Lung (tissue), 12 donors: ENCODE results near the gene SDCBP2. TPM values are rescaled to one million over a fixed set of nuclear protein-coding genes. Genes with fewer than 3 reads are reported as not detected.

Experiments used
- ATAC-seq: fragments of 200-7000 bp; cut with Tn5 transposase; one replicate; pipeline ENCODE4 v1.9.1; 2020; ENCODE audit warnings: moderate number of reproducible peaks; ENCODE audit not compliant: insufficient read depth, low FRiP score
- DNase-seq, 3 donors: peaks; one replicate each; pipeline ENCODE4 v3.0.0-alpha.2; 2013 to 2017
- H3K27ac ChIP-seq, 2 donors: one replicate each; pipeline ENCODE4 v1.5.1; 2013; ENCODE audit warnings: mild to moderate bottlenecking in 2 of 2, moderate library complexity in 2 of 2, control low read depth in 1 of 2, inconsistent platforms in 1 of 2, low read depth in 1 of 2, low read length in 1 of 2
- H3K27me3 ChIP-seq, 3 donors: one replicate each; pipeline ENCODE4 v1.5.1; 2013; ENCODE audit warnings: low read length in 2 of 3; ENCODE audit not compliant: control insufficient read depth in 3 of 3, insufficient read depth in 3 of 3
- H3K36me3 ChIP-seq, 4 donors: one replicate each; pipeline ENCODE4 v1.5.1; 2013; ENCODE audit warnings: low read length in 4 of 4, mild to moderate bottlenecking in 1 of 4, moderate library complexity in 1 of 4; ENCODE audit not compliant: control insufficient read depth in 4 of 4, insufficient read depth in 4 of 4
- H3K4me1 ChIP-seq, 5 donors: one replicate each; pipeline ENCODE4 v1.5.1; 2013; ENCODE audit warnings: low read length in 5 of 5, mild to moderate bottlenecking in 2 of 5, moderate library complexity in 1 of 5; ENCODE audit not compliant: control insufficient read depth in 5 of 5, insufficient read depth in 5 of 5
- H3K4me3 ChIP-seq: one replicate; pipeline ENCODE4 v1.5.1; 2013; ENCODE audit warnings: mild to moderate bottlenecking, control low read depth, moderate library complexity
- H3K9ac ChIP-seq, 2 donors: one replicate each; pipeline ENCODE4 v1.5.1; 2013; ENCODE audit warnings: low read length in 2 of 2, control low read depth in 1 of 2; ENCODE audit not compliant: insufficient read depth in 1 of 2
- H3K9me3 ChIP-seq, 4 donors: one replicate each; pipeline ENCODE4 v1.5.1; 2013; ENCODE audit warnings: low read length in 3 of 4, mild to moderate bottlenecking in 1 of 4, moderate library complexity in 1 of 4; ENCODE audit not compliant: control insufficient read depth in 4 of 4, insufficient read depth in 3 of 4
- WGBS, 2 donors: extraction: QIAGEN DNeasy Blood & Tissue Kit; methylation state at CpG; one replicate each; pipeline ENCODE4 v1.1.7; 2013; 5-methylcytosine and 5-hydroxymethylcytosine counted together
- polyA plus RNA-seq, 2 donors: library from polyadenylated mRNA; stranded (reverse); fragments of 200-250 nt; gene quantifications; one replicate each; pipeline ENCODE4 v1.2.1, GENCODE V29; 2013
- total RNA-seq, 2 donors: library from RNA; depleted of rRNA in 1 of 2; stranded (reverse); fragments of >200 nt in 1 of 2; gene quantifications; one replicate each; pipeline ENCODE4 v1.2.1, GENCODE V29; 2014 to 2021
- TF ChIP-seq, protein P1 (sequence below): IDR thresholded peaks from 2 replicates; pipeline ENCODE4 v1.5.1; 2012; ENCODE audit warnings: mild to moderate bottlenecking; ENCODE audit errors: control extremely low read depth, extremely low read depth
- donor health status: control.
- donor health status: control.
- donor health status: Bipolar disorder and iron deficiency.
- donor health status: healthy.
- donor health status: DM: yes; HTN: yes; CAD: no.

The SDCBP2 gene
- total and polyA plus RNA-seq, 4 donors, result 3.5 to 18.1 (median 12.5) TPM

DNA sequence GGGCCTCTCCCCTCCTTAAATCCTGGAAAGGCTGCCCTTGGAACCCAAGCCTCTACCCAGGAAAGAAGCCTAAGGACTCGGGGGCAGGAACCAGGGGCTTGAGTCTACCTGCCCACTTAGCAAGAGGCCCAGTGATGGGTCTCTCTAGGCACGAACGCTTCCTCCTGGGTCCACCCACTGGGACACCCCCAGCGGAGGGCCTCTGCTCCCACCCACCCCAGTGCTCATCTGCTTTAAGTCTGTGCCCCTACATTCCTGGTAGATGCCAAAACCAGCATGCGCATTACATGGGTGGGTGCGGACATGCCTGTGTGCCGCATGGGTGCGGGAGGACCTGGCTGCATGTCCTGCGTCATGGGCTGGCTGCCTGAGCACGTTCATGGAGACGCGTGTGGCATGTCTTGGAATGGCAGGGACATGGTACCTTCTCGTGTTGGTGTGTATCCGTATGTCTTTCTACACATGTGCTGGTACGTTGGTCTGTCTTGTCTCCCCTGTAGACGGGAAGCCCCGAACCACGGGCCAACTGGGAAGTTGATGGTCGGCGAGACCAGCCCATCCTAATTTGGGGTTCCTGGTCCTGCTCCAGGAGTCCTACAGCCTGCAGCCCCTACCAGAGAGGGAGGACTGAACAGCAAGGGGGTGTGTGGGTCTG, 33.5 kb downstream of the SDCBP2 start:
- TF ChIP-seq, protein P1, sequence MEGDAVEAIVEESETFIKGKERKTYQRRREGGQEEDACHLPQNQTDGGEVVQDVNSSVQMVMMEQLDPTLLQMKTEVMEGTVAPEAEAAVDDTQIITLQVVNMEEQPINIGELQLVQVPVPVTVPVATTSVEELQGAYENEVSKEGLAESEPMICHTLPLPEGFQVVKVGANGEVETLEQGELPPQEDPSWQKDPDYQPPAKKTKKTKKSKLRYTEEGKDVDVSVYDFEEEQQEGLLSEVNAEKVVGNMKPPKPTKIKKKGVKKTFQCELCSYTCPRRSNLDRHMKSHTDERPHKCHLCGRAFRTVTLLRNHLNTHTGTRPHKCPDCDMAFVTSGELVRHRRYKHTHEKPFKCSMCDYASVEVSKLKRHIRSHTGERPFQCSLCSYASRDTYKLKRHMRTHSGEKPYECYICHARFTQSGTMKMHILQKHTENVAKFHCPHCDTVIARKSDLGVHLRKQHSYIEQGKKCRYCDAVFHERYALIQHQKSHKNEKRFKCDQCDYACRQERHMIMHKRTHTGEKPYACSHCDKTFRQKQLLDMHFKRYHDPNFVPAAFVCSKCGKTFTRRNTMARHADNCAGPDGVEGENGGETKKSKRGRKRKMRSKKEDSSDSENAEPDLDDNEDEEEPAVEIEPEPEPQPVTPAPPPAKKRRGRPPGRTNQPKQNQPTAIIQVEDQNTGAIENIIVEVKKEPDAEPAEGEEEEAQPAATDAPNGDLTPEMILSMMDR, result no peak
- H3K36me3 ChIP-seq, result no peaks in the 10 kb centered on the region
- no peak for DNase-seq

DNA sequence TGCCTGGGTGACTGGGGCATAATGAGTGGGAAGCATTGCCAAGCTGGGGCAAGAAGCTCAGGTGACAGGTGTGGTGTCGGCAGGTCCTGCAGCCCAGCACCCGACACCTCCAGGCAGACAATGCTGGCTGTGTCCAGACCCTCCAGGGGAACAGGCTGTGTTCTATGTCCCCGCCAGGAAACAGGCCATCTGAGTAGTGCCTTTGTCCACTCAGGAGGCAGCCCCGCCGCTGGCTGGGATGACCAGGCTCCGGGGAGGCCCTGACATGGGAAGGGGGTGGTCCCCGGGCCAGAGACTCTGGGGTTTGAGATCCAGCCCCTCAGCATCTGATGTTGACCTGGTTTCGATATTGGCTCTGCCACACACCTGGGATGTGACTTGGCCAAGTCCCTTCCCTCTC, 34.4 kb downstream of the SDCBP2 start:
- H3K9me3 ChIP-seq, result no peaks in the 10 kb centered on the region
- H3K27me3 ChIP-seq, result no peaks in the 10 kb centered on the region
- ATAC-seq (no peak), DNase-seq (no peak)
- H3K27ac ChIP-seq, result no peak overlapping the region
- no peak overlapping the region for H3K4me3 ChIP-seq
- 92 to 95% methylated on average over 8 of the region's 8 CpGs for WGBS, 2 donors
- H3K9ac ChIP-seq, result no peak overlapping the region
- H3K4me1 ChIP-seq, result peaks cover 0 to 10% (median 5%) of the 10 kb centered on the region in 5 donors
- no peaks in the 10 kb centered on the region for H3K36me3 ChIP-seq
- TF ChIP-seq, protein P1, result no peak

More for the DNA sequence above, 33.5 kb downstream of the SDCBP2 start:
- H3K4me3 ChIP-seq, result no peak overlapping the region
- WGBS, 2 donors, result 93 to 96% methylated on average over 20 of the region's 20 CpGs
- ATAC-seq, result no peak
- H3K9me3 ChIP-seq, result no peaks in the 10 kb centered on the region
- no peak overlapping the region for H3K27ac ChIP-seq
- no peaks in the 10 kb centered on the region for H3K27me3 ChIP-seq
- H3K4me1 ChIP-seq, result peaks cover 0 to 10% (median 5%) of the 10 kb centered on the region in 5 donors
- no peak overlapping the region for H3K9ac ChIP-seq

DNA sequence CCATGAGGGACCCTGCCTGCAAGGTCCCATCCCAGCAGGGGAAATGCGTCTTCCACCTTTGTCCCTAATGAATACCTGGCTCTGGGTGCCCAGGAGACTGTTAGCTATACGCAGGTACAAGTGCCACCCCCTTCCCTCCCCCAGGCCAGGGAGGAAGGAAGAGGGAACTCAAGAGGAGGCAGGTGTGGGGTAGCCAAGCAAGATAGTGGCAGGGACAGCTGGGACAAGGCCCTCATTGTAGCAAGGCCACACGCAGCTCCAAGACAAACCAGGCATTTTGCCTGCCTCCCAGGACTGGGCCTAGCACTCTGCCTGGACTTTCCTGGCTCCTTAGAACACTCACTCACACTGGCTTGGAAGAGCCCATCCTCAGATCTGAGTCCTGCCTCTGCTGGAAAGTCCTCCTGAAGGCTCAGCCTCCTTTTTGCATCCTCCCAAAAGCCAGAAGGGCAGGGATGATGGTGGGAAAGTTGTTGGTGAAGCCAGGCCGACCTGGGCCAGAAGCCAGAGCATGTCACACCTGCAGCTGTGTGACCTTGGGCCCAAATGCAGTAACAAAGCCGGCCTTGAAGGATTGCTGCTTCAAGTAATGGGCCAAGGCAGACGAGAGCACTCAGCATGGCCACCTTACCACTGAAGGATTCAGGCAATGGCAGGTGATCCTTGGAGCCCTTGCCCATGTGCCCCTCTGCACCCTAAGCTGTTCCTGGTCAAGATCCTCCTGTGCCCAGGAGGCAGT, 35.1 kb downstream of the SDCBP2 start:
- Histone ChIP-seq H3K9me3 (no peaks in the 10 kb centered on the region), H3K4me1 (peaks cover 0 to 10% (median 5%) of the 10 kb centered on the region in 5 donors), H3K27ac (no peak overlapping the region), H3K4me3 (no peak overlapping the region), H3K9ac (no peak overlapping the region), H3K36me3 (no peaks in the 10 kb centered on the region), H3K27me3 (no peaks in the 10 kb centered on the region)
- ATAC-seq (no peak), DNase-seq (no peak)
- TF ChIP-seq, protein P1, result no peak
- WGBS, 2 donors, result 87 to 89% methylated on average over 6 of the region's 6 CpGs
